ENCODE results near the gene PEF1. TPM values are rescaled to one million over a fixed set of nuclear protein-coding genes. Genes with fewer than 3 reads are reported as not detected.

PEF1 gene
- total and polyA plus RNA-seq, 7 donors: 52.9 to 87.4 (median 66.4) TPM

GRCh38 chr1:31679091-31679490 lies 34.4 kb upstream of the PEF1 start:
- 45 to 46% methylated on average over 2 of the region's 2 CpGs for WGBS, 2 donors
- intact Hi-C loops (cut with DNase I): no loop called here
- DNase-seq: no peak
- Histone ChIP-seq H3K27ac (no peak overlapping the region), H3K36me3 (peaks cover 0 to 49% (median 20%) of the 10 kb centered on the region in 4 donors), H3K4me3 (no peak overlapping the region), H3K9me3 (no peaks in the 10 kb centered on the region), H3K4me1 (peaks cover 0 to 44% (median 31%) of the 10 kb centered on the region in 4 donors), H3K27me3 (no peaks in the 10 kb centered on the region)
- TF ChIP-seq EP300 (IDR thresholded peaks at IDR 0.05): no peak

- H3K4me3 ChIP-seq: no peak overlapping the region
- H3K4me1 ChIP-seq: peaks cover 0 to 48% (median 34%) of the 10 kb centered on the region in 4 donors
- H3K36me3 ChIP-seq: peaks cover 0 to 44% (median 18%) of the 10 kb centered on the region in 4 donors
- H3K27me3 ChIP-seq: no peaks in the 10 kb centered on the region
- 86 to 95% methylated on average over 4 of the region's 4 CpGs for WGBS, 2 donors
- TF ChIP-seq POLR2AphosphoS5 (IDR thresholded peaks at IDR 0.05): no peak
- TF ChIP-seq POLR2A (IDR thresholded peaks at IDR 0.05): no peak
- TF ChIP-seq EP300 (IDR thresholded peaks at IDR 0.05): no peak
- no peak for TF ChIP-seq CTCF (IDR thresholded peaks at IDR 0.05)
- no peak overlapping the region for H3K27ac ChIP-seq
- no peak for DNase-seq
- intact Hi-C loops (cut with DNase I): no loop called here
- H3K9me3 ChIP-seq: no peaks in the 10 kb centered on the region
These were observed 34.0 kb upstream of the PEF1 start for GRCh38 chr1:31678681-31679080.

GRCh38 chr1:31677949-31678348 lies 33.3 kb upstream of the PEF1 start:
- Histone ChIP-seq H3K27me3 (no peaks in the 10 kb centered on the region), H3K27ac (peak overlapping the region in 2 of 4 donors; percentile 81 to 82), H3K4me1 (peaks cover 0 to 55% (median 42%) of the 10 kb centered on the region in 4 donors), H3K36me3 (peaks cover 0 to 38% (median 15%) of the 10 kb centered on the region in 4 donors), H3K9me3 (no peaks in the 10 kb centered on the region), H3K4me3 (no peak overlapping the region)
- DNase-seq: no peak
- TF ChIP-seq EP300 (IDR thresholded peaks at IDR 0.05) (no peak), POLR2A (IDR thresholded peaks at IDR 0.05) (no peak), POLR2AphosphoS5 (IDR thresholded peaks at IDR 0.05) (no peak), CTCF (IDR thresholded peaks at IDR 0.05) (no peak)
- intact Hi-C loops (cut with DNase I): no loop called here
- WGBS, 2 donors: 69% methylated on average over 6 of the region's 6 CpGs

- WGBS, 2 donors: 79 to 97% methylated on average over 3 of the region's 3 CpGs
- Histone ChIP-seq H3K27ac (peak overlapping the region in 3 of 4 donors; percentile 20 to 82 (median 81)), H3K4me1 (peaks cover 0 to 61% (median 47%) of the 10 kb centered on the region in 4 donors), H3K4me3 (no peak overlapping the region), H3K36me3 (peaks cover 0 to 33% (median 12%) of the 10 kb centered on the region in 4 donors), H3K27me3 (no peaks in the 10 kb centered on the region), H3K9me3 (no peaks in the 10 kb centered on the region)
- TF ChIP-seq POLR2AphosphoS5 (IDR thresholded peaks at IDR 0.05) (no peak), CTCF (IDR thresholded peaks at IDR 0.05) (no peak), POLR2A (IDR thresholded peaks at IDR 0.05) (no peak), EP300 (IDR thresholded peaks at IDR 0.05) (no peak)
- intact Hi-C loops (cut with DNase I): no loop called here
- DNase-seq: no peak
These were observed 32.7 kb upstream of the PEF1 start for GRCh38 chr1:31677401-31677800.

DNA sequence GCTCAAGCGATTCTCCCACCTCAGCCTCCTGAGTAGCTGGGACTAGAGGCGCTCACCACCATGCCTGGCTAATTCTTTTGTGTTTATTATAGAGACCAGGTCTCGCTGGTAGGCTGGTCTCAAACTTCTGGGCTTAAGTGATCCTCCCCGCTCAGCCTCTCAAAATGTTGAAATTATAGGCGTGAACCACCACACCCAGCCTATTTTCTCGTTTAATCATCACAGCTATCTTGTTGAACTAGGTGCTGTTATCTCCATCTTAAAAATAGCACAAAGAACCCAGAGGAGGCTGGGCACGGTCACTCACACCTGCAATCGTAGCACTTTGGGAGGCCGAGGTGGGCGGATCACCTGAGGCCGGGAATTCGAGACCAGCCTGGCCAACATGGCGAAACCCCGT lies 31.1 kb upstream of the PEF1 start:
- Histone ChIP-seq H3K36me3 (peaks cover 0 to 35% (median 15%) of the 10 kb centered on the region in 4 donors), H3K27ac (peak overlapping the region; percentile 22 to 82 (median 79)), H3K4me1 (peaks cover 0 to 64% (median 55%) of the 10 kb centered on the region in 4 donors), H3K9me3 (no peaks in the 10 kb centered on the region), H3K27me3 (no peaks in the 10 kb centered on the region), H3K4me3 (no peak overlapping the region)
- no peak for TF ChIP-seq POLR2AphosphoS5 (IDR thresholded peaks at IDR 0.05)
- no peak for TF ChIP-seq EP300 (IDR thresholded peaks at IDR 0.05)
- TF ChIP-seq POLR2A (IDR thresholded peaks at IDR 0.05): no peak
- no peak for TF ChIP-seq CTCF (IDR thresholded peaks at IDR 0.05)
- WGBS, 2 donors: 43 to 81% methylated on average over 14 of the region's 14 CpGs
- no peak for DNase-seq
- intact Hi-C loops (cut with DNase I): no loop called here
